GM19023 (cell line): ENCODE data around the gene CAMTA1.

Source experiments
- ATAC-seq: cut with Tn5 transposase; IDR thresholded peaks from one replicate; pipeline ENCODE4 v1.9.1; 2021; ENCODE audit warnings: mild to moderate bottlenecking, moderate library complexity; ENCODE audit not compliant: unreplicated experiment

CAMTA1 gene

DNA sequence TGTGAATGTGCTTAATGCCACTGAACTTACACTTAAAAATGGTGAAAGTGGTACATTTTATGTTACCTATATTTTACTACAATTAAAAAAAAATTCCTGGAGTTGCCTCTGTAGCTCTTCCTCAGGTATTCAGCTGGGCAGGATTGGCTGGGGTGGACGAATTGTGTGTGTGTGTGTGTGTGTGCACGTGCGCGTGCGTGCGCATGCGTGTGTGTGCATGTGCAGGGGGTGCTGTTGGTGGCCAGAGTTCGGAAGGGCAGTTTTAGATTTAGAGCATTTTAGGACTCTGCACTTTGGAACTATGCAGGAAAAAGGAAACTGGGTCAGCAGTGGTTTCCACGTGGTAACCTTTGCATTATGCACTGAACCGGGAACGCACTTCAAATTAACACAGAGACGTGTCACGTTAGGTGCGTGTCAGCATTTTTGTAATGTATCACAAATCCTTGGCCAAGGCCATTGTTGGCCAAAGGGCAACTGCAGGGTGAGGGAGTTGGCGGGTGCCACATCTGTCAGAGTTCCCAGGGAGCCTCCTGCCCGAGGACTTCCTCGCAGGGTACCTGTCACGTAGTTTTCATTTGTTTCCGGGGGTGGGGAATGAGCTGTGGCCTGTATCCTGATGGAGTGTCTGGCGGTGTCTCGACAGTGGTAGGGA, 312.8 kb downstream of the CAMTA1 start:
- no peak for ATAC-seq

DNA sequence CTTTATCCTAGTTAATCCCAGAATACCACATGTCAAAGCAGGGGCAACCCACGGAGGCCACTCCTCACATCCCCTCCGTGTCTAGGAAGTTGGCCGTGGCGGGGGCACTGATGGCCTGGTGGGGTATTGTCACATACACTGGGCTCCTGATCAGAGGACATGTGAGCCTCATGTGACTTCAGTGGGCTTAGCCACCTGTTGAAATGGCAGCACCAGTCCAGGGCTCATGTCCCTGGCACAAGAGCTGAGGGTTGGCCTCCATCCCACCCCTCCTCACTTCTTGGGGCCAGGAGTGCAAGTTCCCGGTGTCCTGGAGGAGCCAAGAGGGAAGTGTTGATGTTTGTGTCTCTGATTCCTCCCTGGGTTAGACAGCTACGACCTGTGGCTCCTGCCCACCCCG, 313.4 kb downstream of the CAMTA1 start:
- ATAC-seq, result no peak

DNA sequence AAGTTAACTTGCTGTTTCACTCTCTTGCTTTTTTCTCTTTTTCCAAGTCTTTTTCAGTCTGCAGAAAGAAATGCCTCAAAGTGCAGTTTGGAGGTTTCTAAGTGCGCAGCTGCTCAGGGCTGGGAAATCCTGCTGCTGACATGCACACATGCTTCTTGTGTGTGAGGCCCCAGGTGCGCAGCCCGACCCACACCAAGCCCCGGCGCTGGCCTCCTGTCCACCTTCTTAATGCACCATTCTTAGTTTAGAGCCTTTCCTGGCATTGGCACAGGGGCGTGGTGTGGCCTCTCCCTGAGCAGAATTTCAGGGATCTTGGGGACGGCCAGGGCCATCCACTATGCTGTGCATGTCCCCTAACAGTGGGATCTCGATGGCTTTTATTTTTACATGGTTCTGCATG, 315.2 kb downstream of the CAMTA1 start:
- no peak for ATAC-seq

DNA sequence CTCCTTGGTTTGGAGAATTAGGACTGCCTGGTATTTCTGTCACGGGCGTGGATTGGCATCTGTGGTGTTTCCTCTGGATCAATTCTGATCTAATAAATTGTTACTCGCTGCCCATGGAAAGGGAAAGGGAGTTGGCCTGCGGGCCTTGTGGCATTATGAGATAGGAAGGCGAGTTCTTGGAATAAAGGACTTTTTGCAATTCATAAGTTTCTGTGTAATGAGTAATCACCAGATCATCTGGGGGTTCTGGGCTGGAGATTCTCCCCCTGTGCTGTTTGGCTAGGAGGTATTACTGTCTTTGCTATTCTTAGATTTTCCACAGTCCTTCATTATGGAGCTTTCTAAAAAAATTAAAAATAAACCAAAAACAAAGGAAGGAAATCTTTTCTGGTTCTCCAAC, 315.9 kb downstream of the CAMTA1 start:
- ATAC-seq, result no peak

DNA sequence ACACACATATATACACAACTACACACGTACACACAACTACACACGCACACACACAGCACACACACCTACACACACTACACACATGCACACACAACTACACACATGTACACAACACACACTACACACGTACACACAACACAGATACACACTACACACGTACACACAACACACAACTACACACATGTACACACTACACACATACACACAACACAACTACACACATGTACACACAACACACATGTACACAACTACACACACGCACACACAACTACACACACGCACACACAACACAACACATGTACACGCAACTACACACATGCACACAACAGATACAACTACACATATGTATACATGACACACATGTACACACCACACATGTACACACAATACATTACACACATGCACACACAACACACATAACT, 318.1 kb downstream of the CAMTA1 start:
- no peak for ATAC-seq

DNA sequence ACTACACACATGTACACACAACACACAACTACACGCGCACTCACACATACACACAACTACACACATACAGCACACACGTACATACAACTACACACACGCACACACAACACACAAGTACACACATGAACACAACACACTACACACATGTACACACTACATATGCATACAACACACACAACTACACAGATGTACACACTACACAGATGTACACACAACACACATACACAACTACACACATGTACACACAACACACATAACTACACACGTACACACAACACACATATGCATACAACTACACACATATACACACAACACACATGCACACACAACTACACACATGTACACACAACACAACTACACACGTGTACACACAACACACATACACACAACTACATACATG, 318.6 kb downstream of the CAMTA1 start:
- ATAC-seq, result no peak

DNA sequence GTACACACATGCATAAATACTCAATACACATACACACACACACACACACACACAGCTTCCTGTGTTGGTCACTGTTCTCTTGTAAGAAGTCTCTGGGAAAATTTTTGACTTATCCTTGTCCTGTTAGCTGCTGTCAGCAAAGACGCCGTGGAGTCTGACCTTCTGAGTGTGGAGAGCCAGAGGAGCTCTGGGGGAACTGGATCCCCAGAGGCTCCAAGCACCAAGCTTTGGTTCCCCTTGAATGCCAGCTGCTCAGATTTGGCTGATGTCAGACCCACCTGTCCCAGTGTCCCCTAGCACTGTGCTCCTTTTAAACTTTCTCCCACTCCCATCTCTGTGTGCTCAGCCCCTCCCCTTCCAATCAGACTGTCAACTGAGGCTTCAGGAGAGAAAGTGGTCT, 319.1 kb downstream of the CAMTA1 start:
- ATAC-seq, result no peak

DNA sequence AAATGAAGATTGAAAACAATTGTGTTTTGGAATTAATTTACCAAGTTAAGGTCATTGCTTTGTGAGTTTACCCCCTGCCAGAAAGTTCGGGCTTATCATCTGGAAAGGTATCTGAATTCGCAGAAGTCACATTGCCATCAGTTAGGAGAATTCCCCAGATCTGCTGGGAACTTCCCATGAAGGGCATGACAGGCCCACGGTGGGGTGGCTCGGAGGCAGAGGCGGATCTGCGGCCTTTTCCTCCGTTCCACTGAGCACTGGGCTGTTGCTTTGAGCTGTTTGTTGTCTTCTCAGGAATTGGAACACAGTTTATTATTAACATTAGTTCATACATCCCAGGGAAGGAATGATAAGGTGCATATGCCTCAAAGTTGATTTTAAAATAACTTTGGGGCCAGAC, 320.0 kb downstream of the CAMTA1 start:
- no peak for ATAC-seq

DNA sequence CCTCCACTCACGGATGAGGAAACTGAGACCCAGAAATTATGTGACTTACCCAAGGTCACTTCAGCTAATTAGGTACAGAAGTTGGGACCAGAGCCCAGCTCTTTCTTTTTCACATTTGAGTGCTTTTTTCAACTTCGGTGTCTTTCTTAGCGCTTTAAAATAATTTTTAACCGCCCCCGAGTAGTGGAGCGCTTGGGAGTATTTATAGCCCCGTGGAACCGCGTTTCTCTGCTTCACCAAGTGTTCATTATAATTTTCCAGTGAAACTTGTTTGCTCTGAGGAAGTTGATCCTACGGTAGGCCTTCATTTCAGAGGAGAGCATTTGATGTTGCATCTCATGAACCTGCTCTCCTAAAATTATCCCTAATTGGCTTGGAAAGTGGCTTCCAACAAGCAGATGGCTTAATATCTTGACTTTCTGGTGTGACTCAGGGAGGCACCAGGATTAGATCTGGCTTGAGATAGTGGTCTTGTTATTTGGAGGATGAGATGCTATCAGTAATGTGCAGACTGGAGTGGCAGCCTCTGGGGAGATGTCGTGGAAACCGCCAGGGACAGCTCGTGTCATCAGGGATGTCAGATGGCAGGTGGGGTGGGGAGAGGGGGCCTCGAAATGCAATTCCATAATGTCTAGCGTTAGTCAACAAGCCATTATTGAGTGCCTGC, 321.3 kb downstream of the CAMTA1 start:
- no peak for ATAC-seq

DNA sequence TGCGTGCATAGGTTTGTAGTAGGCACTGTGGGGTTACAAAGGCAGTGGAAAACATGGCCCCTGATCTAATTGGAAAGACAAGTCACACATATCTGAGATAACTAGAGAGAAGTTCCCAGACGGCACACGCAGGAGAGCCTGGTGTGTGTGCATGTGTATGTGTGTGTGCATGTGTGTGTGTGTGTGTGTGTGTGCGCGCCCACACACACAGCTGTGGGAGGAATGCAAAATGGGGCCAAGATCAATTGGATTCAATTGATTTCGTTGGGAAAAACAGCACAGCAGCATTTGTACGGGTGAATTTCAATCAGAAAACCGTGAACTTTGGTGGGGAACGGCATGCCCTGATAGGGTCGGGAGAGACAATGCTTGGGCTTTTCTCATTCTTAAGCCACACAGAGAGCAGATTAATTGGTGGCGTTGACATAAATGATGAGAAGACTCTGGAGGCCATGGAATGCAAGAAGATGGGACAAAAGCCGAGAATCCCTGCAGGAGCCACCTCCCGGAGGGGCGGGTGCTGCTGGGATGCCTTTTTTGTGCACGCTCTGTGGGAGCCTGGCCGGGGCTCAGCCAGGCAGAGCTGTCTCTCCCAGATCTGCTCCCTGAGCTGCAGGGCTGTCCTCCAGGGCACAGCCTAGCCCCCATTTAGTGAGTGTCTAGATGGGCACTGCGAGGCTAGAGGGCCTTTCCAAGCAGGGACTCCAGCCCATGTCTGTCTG, 322.0 kb downstream of the CAMTA1 start:
- ATAC-seq, result no peak

DNA sequence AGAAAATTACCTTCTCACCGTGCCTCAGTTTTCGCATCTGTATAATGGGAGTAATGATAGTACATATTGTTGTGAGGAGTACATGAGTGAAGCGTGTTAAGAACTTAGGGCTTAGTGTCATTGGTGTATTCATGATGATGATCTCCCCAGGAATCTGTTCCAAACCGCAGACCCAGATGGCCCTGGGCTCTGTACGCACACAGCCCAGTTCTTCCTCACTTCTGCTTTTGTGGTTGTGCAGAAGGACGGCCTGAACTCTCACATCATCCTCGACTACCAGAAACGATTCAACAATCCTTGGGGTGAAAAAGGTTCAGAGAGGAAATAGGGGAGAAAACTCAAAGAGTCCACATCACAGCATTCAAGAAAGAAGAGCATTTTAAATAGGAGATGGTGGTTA, 323.0 kb downstream of the CAMTA1 start:
- no peak for ATAC-seq

DNA sequence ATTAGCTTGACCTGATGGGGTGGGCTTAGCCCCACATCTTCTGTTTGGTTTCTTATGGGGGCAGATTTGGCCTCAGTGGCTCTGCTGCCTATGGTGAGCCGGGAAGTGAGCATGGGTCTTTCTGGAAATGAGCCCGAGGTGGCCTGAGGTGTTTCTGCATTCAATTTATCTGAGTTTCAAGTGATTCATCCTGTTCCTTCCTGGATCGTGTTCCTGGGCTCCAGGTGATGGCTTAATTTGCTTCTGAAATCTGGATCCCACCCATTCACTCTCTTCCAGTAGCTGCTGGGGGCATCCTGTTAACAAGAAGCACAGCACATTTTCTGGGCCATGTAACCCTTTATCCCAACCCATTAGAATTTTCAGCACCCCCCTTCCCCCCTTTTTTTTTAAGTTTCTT, 324.6 kb downstream of the CAMTA1 start:
- ATAC-seq, result no peak

DNA sequence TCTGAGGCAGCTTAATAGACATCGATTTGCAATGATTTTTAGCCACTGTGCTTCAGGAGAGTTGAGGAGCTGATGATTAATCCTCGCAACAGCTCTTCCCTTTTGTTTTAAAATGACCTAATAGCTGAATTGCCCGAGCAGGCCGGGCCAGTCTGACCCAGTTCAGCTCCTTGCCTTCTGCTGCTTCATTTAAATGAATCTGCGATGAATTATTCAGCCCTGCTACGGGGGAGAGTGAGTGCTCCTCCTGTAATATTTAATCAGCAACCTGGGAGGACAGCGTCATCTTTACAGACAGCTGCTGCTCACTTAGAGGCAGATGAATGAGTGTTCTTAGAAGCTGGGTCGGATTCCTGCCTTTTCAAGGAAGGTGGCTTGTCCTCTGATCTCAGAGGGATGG, 325.1 kb downstream of the CAMTA1 start:
- ATAC-seq, result no peak

DNA sequence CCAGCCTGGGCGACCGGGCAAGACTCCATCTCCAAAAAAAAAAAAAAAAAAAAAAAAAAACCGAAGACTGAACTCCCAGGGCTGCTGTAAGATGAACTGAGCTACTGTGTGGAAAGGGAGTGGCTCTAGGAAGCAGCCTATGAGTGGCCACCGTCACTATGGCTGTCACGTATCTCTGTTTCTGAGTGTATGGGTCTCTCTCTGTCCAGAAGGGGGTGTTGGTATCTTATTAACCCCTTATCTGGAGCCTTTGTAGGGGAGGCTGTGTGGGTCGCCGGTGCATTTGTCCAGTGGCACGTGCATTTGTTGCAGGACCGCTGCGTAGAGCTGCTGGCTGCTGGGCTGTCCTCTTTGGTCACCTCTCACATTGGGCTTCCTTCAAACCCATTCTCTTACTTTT, 326.6 kb downstream of the CAMTA1 start:
- no peak for ATAC-seq

DNA sequence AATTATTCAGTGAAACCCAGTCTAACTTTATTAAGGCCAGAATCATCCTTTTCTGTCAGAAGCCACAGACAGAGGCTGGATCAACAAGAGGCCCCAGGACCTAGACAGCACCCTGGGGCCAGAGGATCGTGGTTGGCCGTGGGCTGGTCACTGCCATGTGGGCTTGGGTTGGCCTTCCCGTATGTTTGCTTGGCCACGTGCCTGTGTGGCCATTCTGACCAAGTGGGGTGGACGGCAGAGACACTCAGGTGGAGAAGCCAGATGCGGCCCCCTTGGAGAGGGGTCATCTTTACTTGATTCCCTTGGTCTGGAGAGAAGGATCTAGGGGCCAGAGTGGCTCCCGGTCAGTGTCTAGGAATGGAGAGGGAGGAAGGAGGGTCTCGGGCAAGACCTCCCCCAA, 327.9 kb downstream of the CAMTA1 start:
- ATAC-seq, result no peak

DNA sequence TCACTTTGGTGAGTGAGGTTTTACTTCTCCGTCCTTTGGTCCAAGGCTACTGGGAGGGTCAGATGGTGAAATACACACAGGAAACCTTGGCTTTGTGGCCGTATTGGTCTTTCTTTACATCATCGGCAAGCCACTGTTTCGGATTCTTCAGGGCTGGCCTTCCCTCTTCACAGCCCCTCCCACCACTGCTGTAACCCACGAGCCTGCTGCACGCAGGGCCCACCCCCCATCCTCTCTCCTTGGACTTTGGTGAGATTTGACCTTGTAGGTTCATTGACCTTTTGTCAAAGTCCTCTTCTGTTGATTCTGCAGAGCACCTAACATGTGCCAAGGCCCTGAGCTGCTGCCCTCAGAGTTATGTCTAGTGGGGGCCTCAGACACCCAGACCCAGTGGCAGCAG, 328.6 kb downstream of the CAMTA1 start:
- no peak for ATAC-seq

DNA sequence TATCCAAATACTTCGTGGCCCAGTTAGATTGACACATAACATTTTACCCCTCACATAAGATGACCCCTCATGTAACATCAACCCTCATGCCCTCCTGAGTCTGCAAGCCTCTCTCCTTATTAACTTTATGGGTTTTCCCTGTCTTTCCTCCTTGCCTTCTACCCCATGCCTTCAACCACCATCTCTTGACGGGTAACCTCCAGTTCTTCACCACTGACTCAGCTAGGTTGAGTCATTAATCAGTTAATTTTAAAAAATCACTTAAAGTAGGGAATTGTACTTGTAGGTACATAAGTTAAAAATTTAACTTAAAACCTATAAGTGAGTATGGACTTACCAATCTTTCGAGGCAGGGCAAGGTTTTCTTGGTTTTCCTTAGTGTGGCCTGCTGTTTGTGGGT, 330.7 kb downstream of the CAMTA1 start:
- no peak for ATAC-seq

DNA sequence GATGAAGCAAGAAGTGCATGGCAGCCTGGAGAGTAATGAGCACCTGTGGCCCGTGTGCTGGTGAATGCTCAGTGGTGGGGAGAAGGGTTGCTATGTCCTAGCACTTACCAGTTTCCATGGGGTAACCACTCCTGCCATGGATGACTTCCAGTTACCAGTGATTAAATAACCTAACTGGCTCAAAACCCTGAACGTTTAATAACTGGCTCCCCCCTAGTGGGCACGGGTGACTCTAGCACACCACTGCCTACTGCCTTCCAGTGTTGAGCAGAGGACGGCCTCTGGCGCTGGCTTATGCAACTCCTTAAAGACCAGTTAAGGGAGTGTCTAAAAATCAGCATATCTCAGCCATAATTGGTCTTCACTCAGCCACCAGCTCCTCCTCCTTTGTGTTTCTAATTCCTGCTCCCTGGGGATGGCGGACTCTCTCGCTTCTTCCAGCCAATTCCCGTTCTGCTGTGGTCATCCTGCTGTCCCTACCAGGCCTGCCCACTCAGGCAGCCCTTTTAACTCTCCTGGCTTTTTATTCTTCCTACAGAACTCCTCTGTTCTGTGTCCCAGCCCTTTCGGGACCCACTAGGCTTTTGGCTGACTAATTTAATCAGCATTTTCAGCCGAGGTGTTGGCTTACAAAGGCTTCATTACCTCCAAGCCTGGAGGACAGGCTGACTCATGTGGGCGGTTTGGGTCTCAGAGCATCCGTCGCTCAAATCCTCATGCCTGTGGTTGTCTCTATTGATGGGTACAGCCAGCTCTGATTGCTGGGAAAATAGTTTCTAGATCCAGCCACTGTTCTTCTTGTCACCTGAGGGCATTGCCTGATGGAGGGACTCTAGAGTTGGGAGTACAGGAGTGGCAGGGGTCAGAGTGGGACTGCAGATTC, 332.4 kb downstream of the CAMTA1 start:
- no peak for ATAC-seq

DNA sequence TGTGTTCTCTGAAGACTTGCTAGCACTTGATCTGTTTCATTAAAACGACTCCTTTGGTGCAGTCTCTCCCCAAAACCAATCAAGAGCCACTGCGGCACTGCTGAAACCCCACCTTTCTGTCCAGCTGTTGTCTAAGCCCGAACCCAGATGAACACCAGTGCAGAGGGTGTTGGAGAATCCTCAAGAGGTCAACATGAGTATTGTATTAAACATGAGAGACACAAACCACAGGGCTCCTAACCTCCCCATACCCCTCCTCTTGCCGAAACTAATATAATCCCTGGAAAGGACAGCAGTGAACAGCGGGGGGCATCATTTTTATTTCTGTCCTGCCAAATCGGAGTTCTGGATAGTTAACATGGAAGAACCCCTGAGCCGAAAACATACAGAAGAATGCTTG, 333.9 kb downstream of the CAMTA1 start:
- ATAC-seq, result no peak

DNA sequence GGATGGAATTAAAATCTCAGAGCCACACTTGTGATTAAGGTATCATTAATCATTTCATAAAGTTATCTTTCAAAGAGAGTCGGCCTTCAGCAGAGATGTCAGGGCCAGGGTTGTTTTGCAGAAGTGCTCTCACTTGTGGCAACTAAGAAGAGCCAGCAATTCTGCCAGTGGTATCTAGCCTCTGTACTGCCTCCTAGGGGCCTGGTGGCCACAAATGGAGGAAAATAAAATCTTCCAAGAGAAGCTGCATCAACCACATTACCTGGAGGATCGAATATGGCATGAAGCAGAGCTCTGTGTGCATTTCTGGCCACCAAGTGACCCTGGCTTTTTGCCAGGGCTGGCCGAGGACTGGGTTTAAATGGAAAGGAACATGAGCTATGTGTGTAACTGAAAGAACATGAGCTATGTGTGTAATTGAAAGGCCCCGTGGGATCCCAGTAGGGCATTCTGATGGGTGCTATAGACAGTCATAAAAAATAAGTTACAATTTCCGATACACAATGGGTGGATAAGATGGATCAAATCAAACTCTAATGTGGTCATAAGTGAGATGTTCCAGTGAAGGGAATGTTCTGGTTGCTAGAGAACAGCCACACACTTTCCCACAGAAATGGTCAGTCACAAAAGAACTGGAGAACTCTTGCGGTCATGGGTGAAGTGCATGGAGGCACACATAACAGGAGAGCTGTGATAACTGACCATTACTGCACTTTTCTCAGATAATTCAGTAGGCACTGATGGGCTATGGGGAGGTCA, 335.8 kb downstream of the CAMTA1 start:
- ATAC-seq, result no peak

DNA sequence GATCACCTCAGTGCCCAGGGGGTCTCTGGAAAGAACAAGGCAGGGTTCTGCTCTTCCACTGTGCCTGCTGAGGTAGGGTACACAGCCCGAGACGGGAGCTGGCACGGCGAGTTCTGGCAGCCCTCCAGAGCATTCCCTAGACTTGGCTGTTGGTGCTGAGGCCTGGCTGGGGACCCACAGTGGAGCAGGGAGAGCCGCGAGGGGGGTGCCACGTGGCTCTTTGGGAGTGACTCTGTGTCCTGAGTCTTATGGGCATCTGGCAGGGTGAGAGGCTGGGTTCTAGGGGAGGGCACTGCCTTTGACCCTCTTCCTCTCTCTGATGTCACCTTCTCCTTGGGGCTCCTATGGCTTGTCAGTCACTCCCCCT, 336.4 kb downstream of the CAMTA1 start:
- no peak for ATAC-seq
